Cortex of kidney (tissue), 1 donor: ENCODE measurements around the gene ZNF281.
"Not testable (repeated sequence)": the region's sequence is repeated elsewhere in the genome, so short reads cannot be mapped to it uniquely, and the experiment has no call there.

Experiments used
- DNase-seq: peaks from one replicate; lab custom pipeline; 2025; lab: John Stamatoyannopoulos, UW

Gene ZNF281

DNA sequence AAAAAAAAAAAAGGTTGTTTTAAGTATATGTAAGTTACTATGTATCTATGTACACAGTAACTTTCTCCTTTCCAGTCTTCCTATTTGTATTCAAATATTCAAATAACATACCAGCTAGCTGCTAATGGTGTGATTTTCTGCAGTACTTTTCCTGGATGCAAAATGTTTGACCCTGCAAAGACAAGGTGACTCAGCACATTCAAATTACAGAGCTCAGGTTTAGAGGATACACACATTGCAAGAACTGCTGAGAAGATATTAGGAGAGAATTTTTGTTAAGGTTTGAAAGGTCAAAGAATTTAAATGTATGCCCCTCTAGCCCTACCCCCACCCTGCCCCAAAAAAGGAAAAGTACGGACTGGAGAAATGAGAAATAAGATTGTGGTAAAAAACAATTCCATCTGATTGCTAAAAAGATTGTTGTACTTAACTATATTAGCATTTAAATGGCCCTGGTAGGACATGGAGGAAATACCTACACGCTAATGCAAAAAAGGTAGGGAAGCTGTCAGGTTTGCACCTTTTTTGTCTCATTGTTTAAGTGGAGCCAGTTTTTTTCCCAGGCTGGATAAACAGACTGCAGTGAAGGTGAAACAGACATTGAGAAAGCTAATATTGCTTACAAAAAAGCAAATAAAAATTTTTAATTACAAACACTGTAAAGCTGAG, 45.6 kb downstream of the ZNF281 start:
- DNase-seq, result no peak

DNA sequence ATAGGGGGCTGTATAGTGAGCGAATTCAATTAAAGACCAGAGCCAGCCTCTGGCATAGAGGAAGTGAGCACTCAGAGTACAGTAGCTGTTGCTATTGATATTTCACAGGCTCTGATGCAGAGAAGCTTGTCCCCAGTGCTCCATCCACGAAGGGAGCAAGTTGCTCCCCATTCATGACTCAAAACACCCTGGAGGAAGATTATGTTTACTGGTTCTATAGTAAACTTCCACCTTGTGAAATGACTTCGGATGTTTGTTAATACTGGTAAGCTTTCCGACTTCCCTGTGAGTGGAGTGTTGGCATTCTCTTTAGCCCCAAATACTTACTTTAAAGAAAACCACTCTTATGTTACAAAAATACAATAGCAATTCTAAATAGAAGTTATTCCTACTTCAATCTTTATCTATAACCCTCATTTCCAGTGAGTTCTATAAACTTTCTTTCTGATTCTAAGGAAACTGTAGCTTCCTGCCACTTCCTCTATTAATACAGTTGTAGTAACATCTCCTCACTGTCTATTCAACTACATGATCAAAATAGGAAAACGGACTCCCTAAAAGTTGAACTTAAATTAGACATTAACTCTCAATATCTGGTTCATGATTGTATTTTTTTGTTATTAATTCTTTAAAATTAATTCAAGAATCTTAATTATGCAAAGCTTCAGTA, 46.4 kb downstream of the ZNF281 start:
- no peak for DNase-seq

DNA sequence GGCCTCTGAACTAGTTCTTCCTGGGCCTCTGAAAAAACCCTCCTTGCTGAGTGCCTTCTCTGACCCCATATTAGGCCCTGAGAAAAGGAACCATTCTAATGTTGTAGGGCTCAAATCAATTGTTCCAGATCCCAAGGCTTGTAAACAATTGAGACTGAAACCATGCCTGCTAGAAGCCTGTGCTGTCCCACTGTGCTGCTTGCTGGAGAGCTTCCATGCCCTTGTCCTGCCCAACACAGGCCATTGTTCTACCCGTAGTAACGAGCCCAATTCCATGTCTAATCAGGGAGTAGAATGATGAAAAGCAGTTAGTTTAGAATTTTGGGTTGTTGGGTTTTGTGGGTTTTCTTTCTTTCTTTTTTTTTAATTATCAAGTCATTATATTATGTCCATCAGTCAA, 47.4 kb downstream of the ZNF281 start:
- DNase-seq, result no peak

DNA sequence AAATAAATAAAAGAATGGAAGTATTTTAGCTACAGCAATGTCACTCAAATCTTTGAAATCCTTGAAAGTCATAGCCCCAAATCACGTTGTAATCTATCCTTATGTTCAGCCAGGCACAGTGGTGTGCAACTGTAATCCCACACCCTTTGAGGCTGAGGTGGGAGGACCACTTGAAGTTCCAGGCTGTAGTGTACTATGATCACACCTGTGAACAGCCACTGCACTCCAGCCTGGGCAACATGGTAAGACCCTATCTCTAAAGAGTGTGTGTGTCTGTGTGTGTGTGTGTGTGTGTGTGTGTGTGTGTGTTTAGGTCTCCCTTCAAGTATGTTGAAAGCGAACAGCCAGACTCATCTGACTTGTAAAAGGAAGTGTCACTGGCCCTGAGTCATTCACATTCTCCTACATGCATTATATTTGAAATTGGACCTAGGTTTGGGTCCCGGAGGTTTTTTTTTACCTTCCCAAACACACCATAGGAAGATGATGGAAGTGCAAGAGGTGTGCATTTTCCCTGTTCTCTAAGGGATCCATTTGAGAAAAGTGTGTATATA, 50.1 kb downstream of the ZNF281 start:
- DNase-seq, result no peak

DNA sequence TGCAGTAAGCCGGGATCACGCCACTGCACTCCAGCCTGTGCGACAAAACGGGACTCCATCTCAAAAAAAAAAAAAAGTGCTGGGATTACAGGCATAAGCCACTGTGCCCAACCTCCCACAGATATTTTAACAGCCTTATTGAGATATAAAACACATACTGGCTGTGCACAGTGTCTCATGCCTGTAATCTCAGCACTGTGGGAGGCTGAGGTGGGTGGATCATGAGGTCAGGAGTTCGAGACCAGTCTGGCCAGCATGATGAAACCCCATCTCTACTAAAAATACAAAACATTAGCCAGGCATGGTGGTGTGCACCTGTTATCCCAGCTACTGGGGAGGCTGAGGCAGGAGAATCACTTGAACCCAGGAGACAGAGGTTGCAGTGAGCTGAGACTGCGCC, 51.9 kb downstream of the ZNF281 start:
- not testable (repeated sequence) for DNase-seq

DNA sequence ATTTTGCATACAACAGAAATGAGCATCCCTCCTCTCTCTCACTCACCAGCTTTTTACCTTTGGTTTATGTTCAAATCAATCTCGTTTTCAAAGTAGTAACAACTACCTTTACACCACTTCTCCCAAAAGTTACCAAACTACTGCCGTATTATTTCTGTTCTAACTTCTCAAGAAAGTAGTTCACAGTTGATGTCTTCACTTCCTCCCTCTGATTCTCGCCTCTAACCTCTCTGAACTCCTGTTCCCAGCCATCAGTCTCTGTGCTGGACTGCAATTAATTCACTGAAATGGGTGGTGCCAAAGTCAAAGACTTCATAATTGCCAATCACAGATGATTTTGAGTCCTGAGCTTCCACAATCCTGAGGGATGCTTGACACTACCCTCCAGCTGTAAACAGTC, 54.0 kb downstream of the ZNF281 start:
- no peak for DNase-seq
